Activated T-cell treated with anti-CD3 and anti-CD28 coated beads, Interleukin-2, amount 50 U/mL, for 72 hours (primary cell): ENCODE measurements around the gene PABPN1L. TPM values are rescaled to one million over a fixed set of nuclear protein-coding genes. Genes with fewer than 3 reads are reported as not detected.

Experiments
- ATAC-seq, 2 donors: fragments of 150-1000 bp; cut with Tn5 transposase; replicated peaks in 1 of 2; 2 replicates each; pipeline ENCODE4 v1.10.0; 2021; ENCODE audit warnings: moderate library complexity in 2 of 2, mild to moderate bottlenecking in 1 of 2
- DNase-seq, 2 donors: peaks; one replicate each; pipeline ENCODE4 v3.0.0; 2021 to 2022; ENCODE audit warnings: mixed read lengths in 1 of 2
- H3K27ac Mint-ChIP-seq: one replicate; pipeline ENCODE4 v1.8.0; 2022; ENCODE audit warnings: mild to moderate bottlenecking, moderate library complexity, mixed read lengths
- H3K27me3 Mint-ChIP-seq: one replicate; pipeline ENCODE4 v1.8.0; 2022; ENCODE audit warnings: low read depth, mixed read lengths
- H3K36me3 Mint-ChIP-seq, 2 donors: one replicate each; pipeline ENCODE4 v1.8.0; 2022; ENCODE audit warnings: mixed read lengths in 2 of 2, mild to moderate bottlenecking in 1 of 2; ENCODE audit not compliant: insufficient read depth in 2 of 2
- H3K4me1 Mint-ChIP-seq: one replicate; pipeline ENCODE4 v1.8.0; 2022; ENCODE audit warnings: low read depth, mixed read lengths
- H3K4me3 Mint-ChIP-seq, 2 donors: one replicate each; pipeline ENCODE4 v1.8.0; 2022; ENCODE audit warnings: mild to moderate bottlenecking in 2 of 2, mixed read lengths in 2 of 2, moderate library complexity in 2 of 2
- H3K9me3 Mint-ChIP-seq, 2 donors: one replicate each; pipeline ENCODE4 v1.8.0; 2022; ENCODE audit warnings: mixed read lengths in 2 of 2
- total RNA-seq, 2 donors: library from RNA; stranded (reverse); gene quantifications; one replicate each; pipeline ENCODE4 v1.2.3, GENCODE V29; 2022

The PABPN1L gene
- total RNA-seq, 2 donors from 2014 or later: not detected

GRCh38 chr16:88853325-88853941 is 13.0 kb downstream of the PABPN1L start:
- H3K27ac Mint-ChIP-seq: no peak overlapping the region
- no peak overlapping the region for H3K4me3 Mint-ChIP-seq
- no peak for ATAC-seq
- H3K36me3 Mint-ChIP-seq: peaks cover 3 to 5% of the 10 kb centered on the region in 2 donors
- no peaks in the 10 kb centered on the region for H3K27me3 Mint-ChIP-seq
- DNase-seq: no peak
- H3K9me3 Mint-ChIP-seq: no peaks in the 10 kb centered on the region
- peaks cover 28% of the 10 kb centered on the region for H3K4me1 Mint-ChIP-seq

- Mint-ChIP-seq H3K4me3 (no peak overlapping the region), H3K27me3 (no peaks in the 10 kb centered on the region), H3K9me3 (no peaks in the 10 kb centered on the region), H3K36me3 (no peaks in the 10 kb centered on the region), H3K4me1 (peaks cover 19% of the 10 kb centered on the region), H3K27ac (no peak overlapping the region)
- DNase-seq: no peak
- no peak for ATAC-seq
These were observed 14.8 kb downstream of the PABPN1L start for GRCh38 chr16:88851616-88852015.

- DNase-seq: no peak
- Mint-ChIP-seq H3K27me3 (no peaks in the 10 kb centered on the region), H3K9me3 (no peaks in the 10 kb centered on the region), H3K4me3 (no peak overlapping the region), H3K4me1 (peaks cover 14% of the 10 kb centered on the region), H3K36me3 (no peaks in the 10 kb centered on the region), H3K27ac (no peak overlapping the region)
- ATAC-seq: no peak
These were observed 15.8 kb downstream of the PABPN1L start for GRCh38 chr16:88850531-88851199.

GRCh38 chr16:88848557-88848956 is 17.9 kb downstream of the PABPN1L start:
- Mint-ChIP-seq H3K4me1 (no peaks in the 10 kb centered on the region), H3K9me3 (no peaks in the 10 kb centered on the region), H3K4me3 (no peak overlapping the region), H3K27ac (no peak overlapping the region), H3K27me3 (no peaks in the 10 kb centered on the region), H3K36me3 (no peaks in the 10 kb centered on the region)
- DNase-seq (no peak), ATAC-seq (no peak)

GRCh38 chr16:88847654-88848053 is 18.8 kb downstream of the PABPN1L start:
- no peaks in the 10 kb centered on the region for H3K9me3 Mint-ChIP-seq
- no peak overlapping the region for H3K4me3 Mint-ChIP-seq
- H3K27ac Mint-ChIP-seq: no peak overlapping the region
- DNase-seq: no peak
- H3K36me3 Mint-ChIP-seq: no peaks in the 10 kb centered on the region
- no peaks in the 10 kb centered on the region for H3K4me1 Mint-ChIP-seq
- H3K27me3 Mint-ChIP-seq: no peaks in the 10 kb centered on the region
- ATAC-seq: no peak

- Mint-ChIP-seq H3K4me1 (no peaks in the 10 kb centered on the region), H3K27ac (no peak overlapping the region), H3K4me3 (no peak overlapping the region), H3K9me3 (no peaks in the 10 kb centered on the region), H3K36me3 (no peaks in the 10 kb centered on the region), H3K27me3 (no peaks in the 10 kb centered on the region)
- no peak for ATAC-seq
- DNase-seq: no peak
These were observed 20.4 kb downstream of the PABPN1L start for GRCh38 chr16:88846088-88846487.

GRCh38 chr16:88844419-88845036 is 21.9 kb downstream of the PABPN1L start:
- H3K9me3 Mint-ChIP-seq: no peaks in the 10 kb centered on the region
- no peak for ATAC-seq
- H3K27ac Mint-ChIP-seq: no peak overlapping the region
- no peak for DNase-seq
- no peaks in the 10 kb centered on the region for H3K36me3 Mint-ChIP-seq
- H3K4me3 Mint-ChIP-seq: no peak overlapping the region
- H3K27me3 Mint-ChIP-seq: no peaks in the 10 kb centered on the region
- H3K4me1 Mint-ChIP-seq: no peaks in the 10 kb centered on the region

- no peak overlapping the region for H3K27ac Mint-ChIP-seq
- no peak for ATAC-seq
- no peak for DNase-seq
- H3K36me3 Mint-ChIP-seq: no peaks in the 10 kb centered on the region
- no peaks in the 10 kb centered on the region for H3K9me3 Mint-ChIP-seq
- no peaks in the 10 kb centered on the region for H3K27me3 Mint-ChIP-seq
- no peaks in the 10 kb centered on the region for H3K4me1 Mint-ChIP-seq
- no peak overlapping the region for H3K4me3 Mint-ChIP-seq
These were observed 23.2 kb downstream of the PABPN1L start for GRCh38 chr16:88843256-88843655.

GRCh38 chr16:88842806-88843205 is 23.7 kb downstream of the PABPN1L start:
- H3K36me3 Mint-ChIP-seq: no peaks in the 10 kb centered on the region
- no peaks in the 10 kb centered on the region for H3K9me3 Mint-ChIP-seq
- H3K27me3 Mint-ChIP-seq: no peaks in the 10 kb centered on the region
- H3K27ac Mint-ChIP-seq: no peak overlapping the region
- H3K4me3 Mint-ChIP-seq: no peak overlapping the region
- no peak for ATAC-seq
- no peak for DNase-seq
- H3K4me1 Mint-ChIP-seq: no peaks in the 10 kb centered on the region

- Mint-ChIP-seq H3K36me3 (no peaks in the 10 kb centered on the region), H3K4me1 (no peaks in the 10 kb centered on the region), H3K9me3 (no peaks in the 10 kb centered on the region), H3K4me3 (no peak overlapping the region), H3K27ac (no peak overlapping the region), H3K27me3 (no peaks in the 10 kb centered on the region)
- no peak for DNase-seq
- no peak for ATAC-seq
These were observed 24.1 kb downstream of the PABPN1L start for GRCh38 chr16:88842308-88842756.

GRCh38 chr16:88841521-88842307 is 24.7 kb downstream of the PABPN1L start:
- Mint-ChIP-seq H3K4me3 (no peak overlapping the region), H3K27me3 (no peaks in the 10 kb centered on the region), H3K36me3 (no peaks in the 10 kb centered on the region), H3K9me3 (no peaks in the 10 kb centered on the region), H3K27ac (no peak overlapping the region), H3K4me1 (no peaks in the 10 kb centered on the region)
- ATAC-seq (no peak), DNase-seq (no peak)

GRCh38 chr16:88840600-88841215 is 25.8 kb downstream of the PABPN1L start:
- no peaks in the 10 kb centered on the region for H3K36me3 Mint-ChIP-seq
- ATAC-seq (no peak), DNase-seq (no peak)
- H3K27ac Mint-ChIP-seq: no peak overlapping the region
- H3K4me3 Mint-ChIP-seq: no peak overlapping the region
- H3K4me1 Mint-ChIP-seq: no peaks in the 10 kb centered on the region
- no peaks in the 10 kb centered on the region for H3K27me3 Mint-ChIP-seq
- H3K9me3 Mint-ChIP-seq: no peaks in the 10 kb centered on the region
